Measurements from ENCODE around the gene SORCS2.

Gene SORCS2

GRCh38 chr4:7273738-7274297 lies 81.5 kb downstream of the SORCS2 start:
- no peak for DNase-seq

- DNase-seq, result no peak
Measured at GRCh38 chr4:7275067-7275466, 82.7 kb downstream of the SORCS2 start.

- no peak for DNase-seq
Measured at GRCh38 chr4:7275490-7276154, 83.3 kb downstream of the SORCS2 start.

GRCh38 chr4:7276515-7276914 lies 84.2 kb downstream of the SORCS2 start:
- DNase-seq, result no peak

- no peak for DNase-seq
Measured at GRCh38 chr4:7278071-7278765, 85.9 kb downstream of the SORCS2 start.

- no peak for DNase-seq
Measured at GRCh38 chr4:7278981-7279380, 86.6 kb downstream of the SORCS2 start.

- DNase-seq, result no peak
Measured at GRCh38 chr4:7279902-7280301, 87.6 kb downstream of the SORCS2 start.

- no peak for DNase-seq
Measured at GRCh38 chr4:7280926-7281690, 88.8 kb downstream of the SORCS2 start.

GRCh38 chr4:7281691-7282665 lies 89.6 kb downstream of the SORCS2 start:
- DNase-seq, result no peak

GRCh38 chr4:7282786-7283440 lies 90.6 kb downstream of the SORCS2 start:
- DNase-seq, result no peak

GRCh38 chr4:7285244-7286094 lies 93.1 kb downstream of the SORCS2 start:
- DNase-seq, result no peak

- DNase-seq, result no peak
Measured at GRCh38 chr4:7286170-7286569, 93.8 kb downstream of the SORCS2 start.

GRCh38 chr4:7286798-7287197 lies 94.5 kb downstream of the SORCS2 start:
- DNase-seq, result no peak

GRCh38 chr4:7287274-7287917 lies 95.1 kb downstream of the SORCS2 start:
- no peak for DNase-seq

GRCh38 chr4:7287918-7288280 lies 95.6 kb downstream of the SORCS2 start:
- no peak for DNase-seq

- DNase-seq, result no peak
Measured at GRCh38 chr4:7288751-7289523, 96.6 kb downstream of the SORCS2 start.

GRCh38 chr4:7289589-7289988 lies 97.3 kb downstream of the SORCS2 start:
- no peak for DNase-seq

GRCh38 chr4:7291372-7292114 lies 99.2 kb downstream of the SORCS2 start:
- DNase-seq, result no peak

- no peak for DNase-seq
Measured at GRCh38 chr4:7293703-7294102, 101.4 kb downstream of the SORCS2 start.
